ENCODE results near the gene CDHR3.

CDHR3 gene

GRCh38 chr7:106053109-106053508 lies 90.0 kb downstream of the CDHR3 start:
- DNase-seq: no peak

- DNase-seq: no peak
These were observed 91.3 kb downstream of the CDHR3 start for GRCh38 chr7:106054156-106054910.

GRCh38 chr7:106054971-106055532 lies 92.0 kb downstream of the CDHR3 start:
- no peak for DNase-seq

DNA sequence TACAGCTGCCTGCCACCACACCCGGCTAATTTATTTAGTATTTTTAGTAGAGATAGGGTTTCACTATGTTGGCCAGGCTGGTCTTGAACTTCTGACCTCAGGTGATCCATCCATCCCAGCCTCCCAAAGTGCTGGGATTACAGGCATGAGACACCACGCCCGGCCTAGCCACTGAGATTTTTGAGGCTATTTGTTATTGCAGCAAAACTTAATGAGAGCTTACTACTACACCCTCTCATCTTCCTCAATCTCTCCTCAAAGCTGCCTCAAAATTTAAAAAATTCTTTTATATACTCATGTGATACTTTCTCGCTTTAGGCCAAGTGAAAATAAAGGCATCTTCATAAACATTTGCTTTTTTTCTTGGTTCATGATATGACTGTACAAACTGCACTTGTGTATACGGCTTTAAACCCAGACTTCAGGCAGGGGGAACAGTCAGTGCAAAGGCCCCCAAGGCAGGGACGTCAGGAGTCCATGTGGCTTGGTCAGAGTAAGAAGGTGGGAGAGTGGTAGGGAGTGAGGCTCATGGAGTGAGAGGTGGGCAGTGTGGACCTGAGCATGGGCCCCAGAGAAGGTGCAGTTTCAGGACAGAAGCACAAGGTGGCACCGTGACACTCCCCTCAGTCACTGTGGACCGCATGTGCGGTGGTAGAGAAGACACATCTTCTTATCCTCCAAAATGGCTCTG lies 93.6 kb downstream of the CDHR3 start:
- peak; percentile 69 for DNase-seq

- DNase-seq: no peak
These were observed 94.3 kb downstream of the CDHR3 start for GRCh38 chr7:106057204-106057961.

DNA sequence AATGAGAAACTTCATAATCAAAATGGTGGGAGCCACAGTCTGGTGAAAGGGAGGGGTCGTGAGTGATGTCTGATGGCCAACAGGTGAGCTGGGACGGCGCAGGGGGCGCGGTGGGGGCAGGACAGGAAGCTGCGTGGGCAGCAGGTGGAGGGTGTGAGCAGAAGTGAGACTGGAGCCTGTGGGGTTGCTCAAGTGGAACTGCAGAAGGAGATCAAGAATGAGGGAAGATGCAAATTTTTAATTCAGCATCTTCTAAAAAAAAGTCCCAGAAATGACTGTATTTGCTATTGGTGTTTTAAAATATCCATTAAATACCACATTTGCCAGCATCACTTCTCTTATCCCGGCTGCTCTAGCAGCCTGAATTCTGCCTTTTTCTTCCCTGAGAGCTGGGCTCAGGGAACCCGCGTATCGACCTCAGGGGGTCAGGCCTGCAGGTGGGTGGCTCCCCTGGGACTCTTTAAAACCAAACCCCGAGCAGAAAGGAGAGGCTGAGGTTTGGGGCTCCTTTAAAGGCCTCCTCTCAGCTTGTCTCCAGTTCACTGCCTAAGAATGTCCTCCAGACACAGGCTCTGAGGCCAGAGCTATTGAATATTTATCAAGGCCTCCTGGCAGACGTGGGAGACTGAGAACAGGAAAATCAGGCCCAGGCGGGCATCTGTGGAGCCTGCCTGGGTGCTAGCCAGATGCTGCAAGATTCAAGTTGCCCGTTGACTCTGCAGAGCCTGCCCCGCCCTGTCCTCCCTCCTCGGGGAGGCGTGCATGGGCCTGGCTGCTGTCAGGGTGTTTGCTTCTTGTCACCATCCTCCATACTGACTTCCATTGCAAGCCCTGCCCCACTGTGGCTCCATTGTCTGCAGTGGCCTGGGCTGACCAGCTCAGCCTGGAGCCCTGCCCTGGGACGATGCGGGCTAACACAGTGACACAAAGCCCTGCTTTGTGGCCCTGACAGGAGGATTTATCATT lies 95.2 kb downstream of the CDHR3 start:
- DNase-seq: no peak

GRCh38 chr7:106058928-106059324 lies 95.9 kb downstream of the CDHR3 start:
- no peak for DNase-seq

DNA sequence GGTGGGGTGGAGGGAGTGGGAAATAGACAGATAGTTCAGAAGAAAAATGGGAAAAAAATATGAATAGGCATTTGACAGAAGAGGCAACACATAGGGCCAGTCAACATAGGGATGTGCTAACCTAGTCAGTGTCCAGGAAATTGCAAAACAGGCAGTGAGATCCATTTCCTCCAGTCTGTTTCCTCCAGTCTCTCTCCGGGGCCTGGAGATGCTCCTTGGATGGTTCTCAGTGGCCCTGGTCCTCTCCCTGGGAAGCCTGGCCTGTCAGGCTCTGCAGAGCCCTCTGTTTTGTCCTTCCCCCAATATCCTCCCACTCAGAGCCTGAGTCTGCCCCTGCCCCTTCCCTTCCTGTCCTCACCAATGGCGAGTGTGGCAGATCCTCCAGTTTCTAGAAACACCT lies 96.5 kb downstream of the CDHR3 start:
- DNase-seq: no peak

GRCh38 chr7:106060394-106060920 lies 97.4 kb downstream of the CDHR3 start:
- DNase-seq: no peak

DNA sequence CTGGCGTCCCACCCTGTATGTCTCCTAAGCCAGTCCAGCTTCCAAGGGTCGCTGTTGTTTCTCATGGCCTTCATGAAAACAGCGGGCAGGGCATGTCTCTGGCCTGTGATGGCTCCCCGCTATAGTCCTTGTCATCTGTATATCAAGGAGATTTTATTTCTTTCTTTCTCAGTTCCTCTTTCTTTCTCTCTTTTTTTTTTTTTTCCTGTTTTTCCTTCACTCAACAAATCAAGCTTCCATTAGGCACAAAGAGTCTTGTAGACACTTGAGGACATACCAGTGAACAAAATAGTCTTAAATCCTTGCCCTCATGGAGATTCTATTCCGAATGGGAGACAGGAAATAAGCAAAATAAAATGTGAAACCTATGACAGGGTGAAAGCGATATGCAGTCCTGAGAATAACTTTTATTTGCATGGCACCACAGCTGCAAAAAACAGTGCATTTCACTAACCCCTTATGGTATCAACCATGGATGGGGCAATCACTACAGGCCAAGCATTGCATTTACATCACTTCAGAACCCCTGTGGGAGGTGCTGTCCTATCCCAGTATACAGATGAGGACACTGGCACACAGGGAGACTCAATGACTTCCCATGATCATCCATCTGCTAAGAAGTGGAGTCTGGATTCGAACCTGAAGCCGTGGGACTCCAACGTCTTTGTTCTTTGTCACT lies 98.4 kb downstream of the CDHR3 start:
- DNase-seq: no peak

DNA sequence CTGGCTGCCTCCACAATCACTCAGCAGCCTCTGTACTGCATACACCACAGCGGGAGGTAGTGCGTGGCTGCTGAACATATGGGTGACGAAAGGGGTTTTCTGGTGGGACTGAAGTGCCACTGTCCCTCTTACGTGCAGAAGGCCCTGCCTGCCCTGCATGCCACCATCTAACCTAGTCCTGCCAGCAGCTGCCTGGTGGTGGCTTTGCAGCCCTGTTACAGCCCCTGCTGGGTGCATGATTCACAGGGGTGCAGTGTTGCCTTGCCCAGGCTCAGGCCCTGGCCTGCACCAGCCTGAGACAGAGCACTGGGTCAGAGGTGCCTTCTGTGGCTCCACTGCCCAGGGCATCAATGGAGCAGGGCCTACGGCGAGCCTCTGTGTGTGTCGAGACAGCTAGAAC lies 98.9 kb downstream of the CDHR3 start:
- no peak for DNase-seq

DNA sequence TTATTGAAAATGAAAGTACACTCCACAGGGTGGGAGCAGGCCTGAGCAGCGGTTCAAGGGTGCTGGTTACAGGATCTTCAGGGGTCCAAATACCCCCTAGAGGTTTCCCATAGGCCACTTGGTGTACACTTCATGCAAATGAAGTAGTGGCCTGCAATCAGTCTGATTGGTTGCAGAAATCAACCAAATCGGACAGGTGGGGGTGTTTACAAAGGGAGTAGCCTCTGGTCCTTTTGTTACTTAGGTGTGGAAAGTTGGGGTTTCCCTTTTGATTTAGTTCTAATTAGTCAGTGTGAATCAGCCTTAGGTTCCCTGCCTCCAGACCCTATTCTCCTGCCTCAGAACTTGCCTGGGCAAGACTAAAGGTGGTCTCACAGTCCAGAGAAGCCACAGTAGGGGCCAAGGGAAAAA lies 99.5 kb downstream of the CDHR3 start:
- DNase-seq: no peak

DNA sequence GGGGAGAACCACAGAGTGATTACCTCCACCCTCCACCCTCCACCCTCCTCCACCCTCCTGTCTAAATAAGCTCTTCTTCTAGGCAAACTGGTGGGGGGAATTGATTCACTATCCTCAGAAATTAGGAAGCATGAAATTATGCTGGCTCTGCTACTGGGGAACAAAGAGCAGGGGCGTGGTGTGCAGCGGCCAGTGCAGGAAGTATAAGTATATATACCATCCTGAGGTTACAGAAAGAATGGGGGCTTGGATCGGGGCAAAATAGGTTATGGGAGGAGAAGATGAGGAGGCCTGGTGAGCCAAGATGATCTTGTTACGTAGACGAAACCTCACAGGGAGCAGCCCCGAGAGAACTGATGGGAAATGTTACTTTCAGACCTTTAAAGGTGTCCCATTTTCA lies 100.0 kb downstream of the CDHR3 start:
- DNase-seq: no peak

DNA sequence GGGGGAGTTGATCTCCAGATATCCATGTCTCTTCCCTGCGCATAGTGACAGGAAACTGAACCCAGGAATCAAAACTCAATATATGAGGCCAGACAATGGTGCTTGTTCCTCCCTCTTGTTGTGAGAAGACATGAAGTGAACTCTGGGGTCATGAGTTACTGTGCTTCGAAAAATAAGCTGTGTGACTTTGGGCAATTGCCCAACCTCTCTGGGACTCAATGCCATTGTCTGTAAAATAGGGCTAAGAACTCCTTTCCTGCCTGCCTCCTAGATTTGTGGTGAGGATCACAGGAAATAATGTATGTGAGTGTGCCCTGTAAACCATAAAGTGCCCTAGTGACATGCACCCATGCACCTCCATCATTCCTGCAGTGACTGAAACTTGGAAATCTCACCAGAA lies 100.6 kb downstream of the CDHR3 start:
- no peak for DNase-seq

GRCh38 chr7:106064316-106064715 lies 101.3 kb downstream of the CDHR3 start:
- no peak for DNase-seq

GRCh38 chr7:106064771-106065574 lies 101.9 kb downstream of the CDHR3 start:
- no peak for DNase-seq

DNA sequence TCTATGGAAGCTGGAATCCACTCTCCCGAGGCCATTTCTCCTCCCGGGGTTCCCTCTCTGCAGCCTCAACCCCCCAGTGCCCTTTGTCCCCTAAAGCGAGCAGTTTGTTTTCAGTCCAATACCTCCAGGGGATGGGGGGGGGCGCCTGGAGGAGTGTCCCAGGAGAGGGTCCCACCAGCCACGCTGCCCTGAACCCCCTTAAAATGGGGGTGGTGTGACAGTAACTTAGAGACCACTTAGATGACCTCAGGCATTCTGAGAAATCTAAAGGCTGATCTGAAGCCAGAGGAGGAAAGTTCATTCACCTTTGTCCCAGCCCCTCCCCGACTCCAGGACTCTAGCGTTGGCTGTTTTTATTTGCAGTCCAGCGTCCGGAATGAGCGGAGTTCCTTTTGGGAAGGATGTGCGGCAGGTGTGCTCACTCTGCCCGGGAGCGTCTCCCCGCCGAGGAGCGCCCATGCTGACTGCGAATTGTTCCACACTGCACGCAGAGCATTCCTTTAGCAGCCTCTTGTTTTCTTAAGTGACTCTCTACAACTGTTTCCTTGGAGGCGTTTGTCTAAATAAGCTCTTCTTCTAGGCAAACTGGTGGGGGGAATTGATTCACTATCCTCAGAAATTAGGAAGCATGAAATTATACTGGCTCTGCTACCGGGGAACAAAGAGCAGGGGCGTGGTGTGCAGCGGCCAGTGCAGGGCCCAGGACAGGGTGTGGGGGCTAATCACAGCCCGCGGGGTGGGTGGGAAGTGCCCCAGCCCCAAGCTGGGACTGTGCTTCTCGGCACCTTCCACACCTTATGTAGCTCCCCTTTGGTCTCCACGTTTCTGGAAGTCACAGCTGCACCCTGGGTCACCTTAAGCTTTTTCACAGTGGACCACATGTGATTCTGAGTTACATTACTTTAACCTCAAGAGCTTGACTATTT lies 102.8 kb downstream of the CDHR3 start:
- no peak for DNase-seq

DNA sequence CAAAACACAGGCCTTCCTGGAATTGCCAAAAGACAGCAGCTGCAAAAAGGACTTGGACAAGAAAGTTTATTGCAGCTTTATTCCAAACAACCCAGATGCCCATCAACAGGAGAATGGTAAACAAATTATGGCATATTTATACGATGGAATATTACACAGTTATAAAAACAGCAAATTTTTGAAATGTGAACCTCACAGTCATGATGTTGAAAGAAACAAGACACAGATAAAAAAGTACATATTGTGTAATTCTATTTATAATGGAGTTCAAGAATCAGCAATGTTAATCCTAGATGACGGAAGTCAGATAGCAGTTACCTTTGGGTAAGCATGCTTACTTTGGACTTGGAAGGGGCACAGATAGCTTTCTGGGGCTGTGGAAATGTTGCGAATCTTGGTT lies 104.6 kb downstream of the CDHR3 start:
- no peak for DNase-seq

DNA sequence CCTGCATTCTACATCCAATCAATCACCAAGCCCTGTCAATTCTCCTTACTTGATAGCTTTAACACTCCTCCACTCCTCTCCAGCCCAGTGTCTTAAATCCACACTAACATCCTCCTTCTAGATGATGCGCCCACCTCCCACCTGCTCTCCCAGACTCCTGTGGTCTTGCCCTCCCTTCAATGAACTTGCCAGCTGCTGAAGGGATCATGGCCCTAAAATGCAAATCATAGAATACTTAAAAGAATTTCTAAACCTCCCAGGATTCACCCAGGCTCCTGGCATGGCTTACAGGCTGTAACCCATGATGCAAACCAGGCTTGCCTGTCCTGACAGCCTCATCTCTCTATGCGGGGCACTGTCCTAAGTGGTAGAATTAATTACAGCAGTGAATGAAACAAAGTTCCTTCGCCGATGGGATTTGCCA lies 105.5 kb downstream of the CDHR3 start:
- DNase-seq: no peak

Data from activated naive CD4-positive, alpha-beta T cell treated with anti-CD3 and anti-CD28 coated beads, Interleukin-2, amount 50 U/mL, for 16 hours (primary cell).